Measurements from ENCODE around the gene SRF. TPM values are rescaled to one million over a fixed set of nuclear protein-coding genes. Genes with fewer than 3 reads are reported as not detected.

The SRF gene
- total RNA-seq, 4 donors from 2014 or later, result 111 to 183 (median 153) TPM

GRCh38 chr6:43186706-43187105, 15.6 kb downstream of the SRF start:
- intact Hi-C loops (cut with DNase I), result no loop called here
- 96% methylated on average over 4 of the region's 4 CpGs for WGBS
- no peak for TF ChIP-seq POLR2A (IDR thresholded peaks at IDR 0.05; ENCODE audit: low read depth)
- no peak for TF ChIP-seq EP300 (IDR thresholded peaks at IDR 0.05)
- no peak for TF ChIP-seq POLR2AphosphoS5 (IDR thresholded peaks at IDR 0.05)
- no peak for TF ChIP-seq CTCF (IDR thresholded peaks at IDR 0.05)
- DNase-seq (ENCODE audit: extremely low spot score), result no peak
- H3K4me3 ChIP-seq, result no peak overlapping the region
- peaks cover 11 to 60% (median 50%) of the 10 kb centered on the region in 4 donors for H3K36me3 ChIP-seq
- H3K4me1 ChIP-seq, result peaks cover 12 to 34% (median 19%) of the 10 kb centered on the region in 4 donors
- H3K27me3 ChIP-seq, result no peaks in the 10 kb centered on the region
- no peak overlapping the region for H3K27ac ChIP-seq (replicated peaks in 1 of 4)
- no peaks in the 10 kb centered on the region for H3K9me3 ChIP-seq

GRCh38 chr6:43187821-43188220, 16.8 kb downstream of the SRF start:
- WGBS, result 100% methylated on average over 6 of the region's 7 CpGs
- Histone ChIP-seq H3K36me3 (peaks cover 12 to 68% (median 59%) of the 10 kb centered on the region in 4 donors), H3K27ac (replicated peaks in 1 of 4) (no peak overlapping the region), H3K9me3 (no peaks in the 10 kb centered on the region), H3K4me1 (peaks cover 6 to 28% (median 14%) of the 10 kb centered on the region in 4 donors), H3K27me3 (no peaks in the 10 kb centered on the region), H3K4me3 (no peak overlapping the region)
- TF ChIP-seq POLR2A (IDR thresholded peaks at IDR 0.05; ENCODE audit: low read depth) (no peak), EP300 (IDR thresholded peaks at IDR 0.05) (no peak), CTCF (IDR thresholded peaks at IDR 0.05) (no peak), POLR2AphosphoS5 (IDR thresholded peaks at IDR 0.05) (no peak)
- no peak for DNase-seq (ENCODE audit: extremely low spot score)
- intact Hi-C loops (cut with DNase I), result no loop called here

GRCh38 chr6:43188426-43188825, 17.4 kb downstream of the SRF start:
- Histone ChIP-seq H3K27me3 (no peaks in the 10 kb centered on the region), H3K36me3 (peaks cover 17 to 74% (median 65%) of the 10 kb centered on the region in 4 donors), H3K9me3 (no peaks in the 10 kb centered on the region), H3K4me3 (no peak overlapping the region), H3K27ac (replicated peaks in 1 of 4) (no peak overlapping the region), H3K4me1 (peaks cover 0 to 22% (median 8%) of the 10 kb centered on the region in 4 donors)
- intact Hi-C loops (cut with DNase I), result no loop called here
- no peak for TF ChIP-seq POLR2A (IDR thresholded peaks at IDR 0.05; ENCODE audit: low read depth)
- no peak for TF ChIP-seq POLR2AphosphoS5 (IDR thresholded peaks at IDR 0.05)
- no peak for TF ChIP-seq CTCF (IDR thresholded peaks at IDR 0.05)
- TF ChIP-seq EP300 (IDR thresholded peaks at IDR 0.05), result no peak
- WGBS, result 93% methylated on average over 10 of the region's 10 CpGs
- DNase-seq (ENCODE audit: extremely low spot score), result no peak

- TF ChIP-seq CTCF (IDR thresholded peaks at IDR 0.05) (no peak), POLR2AphosphoS5 (IDR thresholded peaks at IDR 0.05) (no peak), POLR2A (IDR thresholded peaks at IDR 0.05; ENCODE audit: low read depth) (no peak), EP300 (IDR thresholded peaks at IDR 0.05) (no peak)
- Histone ChIP-seq H3K4me1 (peaks cover 0 to 8% (median 0%) of the 10 kb centered on the region in 4 donors), H3K9me3 (no peaks in the 10 kb centered on the region), H3K27ac (replicated peaks in 1 of 4) (no peak overlapping the region), H3K27me3 (no peaks in the 10 kb centered on the region), H3K4me3 (no peak overlapping the region), H3K36me3 (peaks cover 19 to 81% (median 70%) of the 10 kb centered on the region in 4 donors)
- no peak for DNase-seq (ENCODE audit: extremely low spot score)
- 90% methylated on average over 6 of the region's 6 CpGs for WGBS
- intact Hi-C loops (cut with DNase I), result no loop called here
Measured at GRCh38 chr6:43189776-43190304, 18.8 kb downstream of the SRF start.

GRCh38 chr6:43192911-43193310, 21.8 kb downstream of the SRF start:
- TF ChIP-seq POLR2AphosphoS5 (IDR thresholded peaks at IDR 0.05), result no peak
- TF ChIP-seq POLR2A (IDR thresholded peaks at IDR 0.05; ENCODE audit: low read depth), result no peak
- TF ChIP-seq EP300 (IDR thresholded peaks at IDR 0.05), result no peak
- TF ChIP-seq CTCF (IDR thresholded peaks at IDR 0.05), result no peak
- DNase-seq (ENCODE audit: extremely low spot score), result no peak
- Histone ChIP-seq H3K4me3 (no peak overlapping the region), H3K27me3 (no peaks in the 10 kb centered on the region), H3K4me1 (no peaks in the 10 kb centered on the region), H3K9me3 (no peaks in the 10 kb centered on the region), H3K27ac (replicated peaks in 1 of 4) (no peak overlapping the region), H3K36me3 (peaks cover 38 to 81% (median 73%) of the 10 kb centered on the region in 4 donors)
- WGBS, result 95% methylated on average over 9 of the region's 9 CpGs
- intact Hi-C loops (cut with DNase I), result no loop called here
